SIG-M5 treated with dmso at 0.1 percent for 504 hours (cell line): ENCODE results near the gene PPFIA3.
"Not testable (repeated sequence)": the region's sequence is repeated elsewhere in the genome, so short reads cannot be mapped to it uniquely, and the experiment has no call there.

Source experiments
- DNase-seq: peaks from one replicate; lab custom pipeline; 2025; ENCODE audit not compliant: unreplicated experiment; lab: John Stamatoyannopoulos, UW

PPFIA3 gene

GRCh38 chr19:49123285-49123684 is 3.9 kb downstream of the PPFIA3 start:
- not testable (repeated sequence) for DNase-seq

- peak; percentile 52 for DNase-seq
Measured at GRCh38 chr19:49125025-49125731, 5.8 kb downstream of the PPFIA3 start.

GRCh38 chr19:49126575-49126974 is 7.2 kb downstream of the PPFIA3 start:
- no peak for DNase-seq

- DNase-seq = not testable (repeated sequence)
Measured at GRCh38 chr19:49127225-49127624, 7.9 kb downstream of the PPFIA3 start.

- peak; percentile 88 for DNase-seq
Measured at GRCh38 chr19:49127674-49128544, 8.6 kb downstream of the PPFIA3 start.

- no peak for DNase-seq
Measured at GRCh38 chr19:49128545-49129237, 9.3 kb downstream of the PPFIA3 start.

- DNase-seq = no peak
Measured at GRCh38 chr19:49129238-49129583, 9.9 kb downstream of the PPFIA3 start.

GRCh38 chr19:49130325-49130724 is 11.0 kb downstream of the PPFIA3 start:
- no peak for DNase-seq

- DNase-seq = no peak
Measured at GRCh38 chr19:49132974-49133609, 13.7 kb downstream of the PPFIA3 start.

- no peak for DNase-seq
Measured at GRCh38 chr19:49133621-49134454, 14.5 kb downstream of the PPFIA3 start.

- DNase-seq = no peak
Measured at GRCh38 chr19:49135686-49136085, 16.3 kb downstream of the PPFIA3 start.

- DNase-seq = no peak
Measured at GRCh38 chr19:49136771-49137171, 17.4 kb downstream of the PPFIA3 start.

GRCh38 chr19:49140951-49141350 is 21.6 kb downstream of the PPFIA3 start:
- no peak for DNase-seq

- DNase-seq = no peak
Measured at GRCh38 chr19:49141352-49141751, 22.0 kb downstream of the PPFIA3 start.

- peak; percentile 30 for DNase-seq
Measured at GRCh38 chr19:49142866-49143335, 23.6 kb downstream of the PPFIA3 start.

GRCh38 chr19:49145573-49146407 is 26.4 kb downstream of the PPFIA3 start:
- peak; percentile 76 for DNase-seq

- not testable (repeated sequence) for DNase-seq
Measured at GRCh38 chr19:49146408-49146770, 27.0 kb downstream of the PPFIA3 start.

- DNase-seq = no peak
Measured at GRCh38 chr19:49148044-49148682, 28.8 kb downstream of the PPFIA3 start.
